ENCODE results near the gene MREG. TPM values are rescaled to one million over a fixed set of nuclear protein-coding genes. Genes with fewer than 3 reads are reported as not detected.
"Not testable (repeated sequence)": the region's sequence is repeated elsewhere in the genome, so short reads cannot be mapped to it uniquely, and the experiment has no call there.

MREG gene
- total RNA-seq, 1 donor from 2014 or later: 4.0 TPM

DNA sequence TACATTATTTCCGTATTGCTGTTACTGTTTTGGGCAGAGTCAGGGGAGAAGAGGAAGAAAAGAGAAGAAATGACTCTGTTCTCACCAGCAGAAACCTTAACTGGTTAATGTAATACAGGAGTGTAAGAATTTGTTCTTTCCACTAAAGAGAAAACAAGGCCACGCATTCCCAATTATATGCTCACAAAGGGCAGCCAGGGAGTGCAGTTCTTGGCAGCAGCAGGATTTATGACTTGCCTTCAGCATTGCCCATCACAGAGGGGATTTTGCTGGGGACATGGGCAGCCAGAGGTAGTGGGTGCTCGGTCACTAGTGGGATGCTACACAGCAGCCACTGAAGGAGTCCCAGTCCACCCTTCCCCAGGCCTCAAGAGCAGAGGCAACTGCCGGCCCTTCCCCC, 18.4 kb downstream of the MREG start:
- Mint-ChIP-seq H3K9me3 (ENCODE audit: unreplicated experiment) (peaks cover 18% of the 10 kb centered on the region), H3K27ac (ENCODE audit: unreplicated experiment) (no peak overlapping the region), H3K4me3 (ENCODE audit: unreplicated experiment) (no peak overlapping the region), H3K4me1 (ENCODE audit: unreplicated experiment) (no peaks in the 10 kb centered on the region), H3K27me3 (ENCODE audit: unreplicated experiment) (no peaks in the 10 kb centered on the region), H3K36me3 (ENCODE audit: unreplicated experiment) (peaks cover 23% of the 10 kb centered on the region)
- TF ChIP-seq, protein P1, sequence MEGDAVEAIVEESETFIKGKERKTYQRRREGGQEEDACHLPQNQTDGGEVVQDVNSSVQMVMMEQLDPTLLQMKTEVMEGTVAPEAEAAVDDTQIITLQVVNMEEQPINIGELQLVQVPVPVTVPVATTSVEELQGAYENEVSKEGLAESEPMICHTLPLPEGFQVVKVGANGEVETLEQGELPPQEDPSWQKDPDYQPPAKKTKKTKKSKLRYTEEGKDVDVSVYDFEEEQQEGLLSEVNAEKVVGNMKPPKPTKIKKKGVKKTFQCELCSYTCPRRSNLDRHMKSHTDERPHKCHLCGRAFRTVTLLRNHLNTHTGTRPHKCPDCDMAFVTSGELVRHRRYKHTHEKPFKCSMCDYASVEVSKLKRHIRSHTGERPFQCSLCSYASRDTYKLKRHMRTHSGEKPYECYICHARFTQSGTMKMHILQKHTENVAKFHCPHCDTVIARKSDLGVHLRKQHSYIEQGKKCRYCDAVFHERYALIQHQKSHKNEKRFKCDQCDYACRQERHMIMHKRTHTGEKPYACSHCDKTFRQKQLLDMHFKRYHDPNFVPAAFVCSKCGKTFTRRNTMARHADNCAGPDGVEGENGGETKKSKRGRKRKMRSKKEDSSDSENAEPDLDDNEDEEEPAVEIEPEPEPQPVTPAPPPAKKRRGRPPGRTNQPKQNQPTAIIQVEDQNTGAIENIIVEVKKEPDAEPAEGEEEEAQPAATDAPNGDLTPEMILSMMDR (IDR thresholded peaks at IDR 0.05): no peak
- no peak for DNase-seq (ENCODE audit: extremely low spot score, unreplicated experiment)

DNA sequence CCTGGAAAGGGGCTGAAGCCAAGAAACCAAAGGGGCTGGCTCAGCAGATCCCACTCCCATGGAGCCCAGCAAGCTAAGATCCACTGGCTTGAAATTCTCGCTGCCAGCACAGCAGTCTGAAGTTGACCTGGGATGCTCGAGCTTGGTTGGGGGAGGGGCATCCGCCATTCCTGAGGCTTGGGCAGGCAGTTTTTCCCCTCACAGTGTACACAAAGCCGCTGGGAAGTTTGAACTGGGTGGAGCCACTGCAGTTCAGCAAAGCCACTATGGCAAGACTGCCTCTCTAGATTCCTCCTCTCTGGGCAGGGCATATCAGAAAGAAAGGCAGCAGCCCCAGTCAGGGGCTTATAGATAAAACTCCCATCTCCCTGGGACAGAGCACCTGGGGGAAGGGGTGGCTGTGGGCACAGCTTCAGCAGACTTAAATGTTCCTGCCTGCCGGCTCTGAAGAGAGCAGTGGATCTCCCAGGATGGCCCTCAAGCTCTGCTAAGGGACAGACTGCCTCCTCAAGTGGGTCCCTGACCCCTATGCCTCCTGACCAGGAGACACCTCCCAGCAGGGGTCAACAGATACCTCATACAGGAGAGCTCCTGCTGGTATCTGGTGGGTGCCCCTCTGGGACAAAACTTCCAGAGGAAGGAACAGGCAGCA, 24.7 kb downstream of the MREG start:
- H3K4me1 Mint-ChIP-seq (ENCODE audit: unreplicated experiment); H3K4me3 Mint-ChIP-seq (ENCODE audit: unreplicated experiment); DNase-seq (ENCODE audit: extremely low spot score, unreplicated experiment); H3K27ac Mint-ChIP-seq (ENCODE audit: unreplicated experiment); H3K27me3 Mint-ChIP-seq (ENCODE audit: unreplicated experiment): not testable (repeated sequence)
- H3K9me3 Mint-ChIP-seq (ENCODE audit: unreplicated experiment): peaks cover 27% of the 10 kb centered on the region
- peaks cover 22% of the 10 kb centered on the region for H3K36me3 Mint-ChIP-seq (ENCODE audit: unreplicated experiment)

DNA sequence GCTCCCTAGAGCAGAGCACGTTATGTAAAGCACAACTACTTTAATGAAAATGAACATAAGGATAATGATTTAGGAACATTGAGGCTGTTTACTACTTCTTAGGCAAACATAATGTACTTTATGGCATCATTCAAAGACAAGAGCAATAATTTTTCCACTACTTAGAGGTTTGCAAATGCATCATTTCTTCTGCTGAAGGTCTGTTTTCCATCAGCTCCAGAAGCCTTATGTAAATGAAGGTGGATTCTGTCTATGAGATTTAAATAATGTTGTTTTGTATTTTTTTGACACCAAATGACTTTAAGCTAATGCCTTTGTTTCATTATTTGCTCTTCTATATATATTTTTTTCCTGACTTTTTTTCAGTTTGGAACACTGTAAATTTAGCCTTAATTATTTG, 28.1 kb downstream of the MREG start:
- Mint-ChIP-seq H3K9me3 (ENCODE audit: unreplicated experiment) (peaks cover 12% of the 10 kb centered on the region), H3K27ac (ENCODE audit: unreplicated experiment) (no peak overlapping the region)

DNA sequence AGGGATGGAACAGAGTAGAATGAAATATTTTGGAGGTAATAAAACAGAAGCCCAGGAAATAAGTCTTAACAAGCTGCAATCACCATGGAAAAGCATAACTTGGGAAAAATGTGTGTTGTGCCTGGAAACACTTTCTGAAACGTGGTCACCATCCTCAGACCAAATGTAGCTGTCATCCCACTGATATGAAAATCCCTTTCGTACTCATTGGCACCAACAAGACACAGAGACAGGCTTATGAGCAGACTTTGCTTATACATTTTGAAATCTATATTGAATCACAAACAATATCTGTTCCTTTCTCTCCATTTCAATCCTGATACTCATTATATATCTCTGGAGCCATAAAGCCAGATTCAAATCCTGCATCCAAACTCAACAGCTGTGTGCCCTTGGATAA, 28.7 kb downstream of the MREG start:
- Mint-ChIP-seq H3K4me1 (ENCODE audit: unreplicated experiment) (peaks cover 15% of the 10 kb centered on the region), H3K4me3 (ENCODE audit: unreplicated experiment) (no peak overlapping the region), H3K9me3 (ENCODE audit: unreplicated experiment) (peaks cover 7% of the 10 kb centered on the region), H3K27ac (ENCODE audit: unreplicated experiment) (no peak overlapping the region), H3K27me3 (ENCODE audit: unreplicated experiment) (no peaks in the 10 kb centered on the region), H3K36me3 (ENCODE audit: unreplicated experiment) (no peaks in the 10 kb centered on the region)
- DNase-seq (ENCODE audit: extremely low spot score, unreplicated experiment): no peak
- TF ChIP-seq, protein P1 (IDR thresholded peaks at IDR 0.05): no peak

More for the DNA sequence above, 28.1 kb downstream of the MREG start:
- no peak overlapping the region for H3K4me3 Mint-ChIP-seq (ENCODE audit: unreplicated experiment)
- no peaks in the 10 kb centered on the region for H3K27me3 Mint-ChIP-seq (ENCODE audit: unreplicated experiment)
- no peak for DNase-seq (ENCODE audit: extremely low spot score, unreplicated experiment)
- H3K36me3 Mint-ChIP-seq (ENCODE audit: unreplicated experiment): peaks cover 2% of the 10 kb centered on the region
- TF ChIP-seq, protein P1 (IDR thresholded peaks at IDR 0.05): no peak
- peaks cover 15% of the 10 kb centered on the region for H3K4me1 Mint-ChIP-seq (ENCODE audit: unreplicated experiment)

DNA sequence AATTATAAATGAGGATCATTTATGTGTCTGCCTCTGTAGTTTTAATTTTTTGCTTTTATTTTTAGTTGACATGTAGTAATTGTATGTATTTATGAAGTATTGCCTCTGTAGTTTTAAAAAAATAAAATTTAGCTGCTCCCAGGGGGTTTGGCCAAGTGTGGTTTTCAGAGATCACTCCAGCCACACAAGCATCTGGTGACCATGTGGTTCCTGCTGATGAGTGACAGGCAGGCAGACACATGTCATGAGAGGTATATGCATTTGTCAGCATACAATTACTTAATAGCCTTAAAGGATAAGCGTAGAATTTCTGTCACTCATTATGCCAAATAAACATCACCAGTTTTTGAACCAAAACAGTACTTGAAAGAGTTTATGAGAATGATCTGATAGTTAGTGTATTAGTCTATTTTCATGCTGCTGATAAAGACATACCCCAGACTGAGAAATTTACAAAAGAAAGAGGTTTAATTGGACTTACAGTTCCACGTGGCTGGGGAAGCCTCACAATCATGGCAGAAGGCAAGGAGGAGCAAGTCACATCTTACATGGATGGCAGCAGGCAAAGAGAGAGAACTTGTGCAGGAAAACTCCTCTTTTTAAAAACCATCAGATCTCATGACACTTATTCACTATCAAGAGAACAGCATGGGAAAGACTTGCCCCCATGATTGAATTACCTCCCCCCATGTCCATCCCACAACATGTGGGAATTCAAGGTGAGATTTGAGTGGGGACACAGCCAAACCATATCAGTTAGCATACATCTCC, 29.6 kb downstream of the MREG start:
- TF ChIP-seq, protein P1 (IDR thresholded peaks at IDR 0.05): no peak
- no peak for DNase-seq (ENCODE audit: extremely low spot score, unreplicated experiment)
- Mint-ChIP-seq H3K27me3 (ENCODE audit: unreplicated experiment) (no peaks in the 10 kb centered on the region), H3K27ac (ENCODE audit: unreplicated experiment) (no peak overlapping the region), H3K36me3 (ENCODE audit: unreplicated experiment) (no peaks in the 10 kb centered on the region), H3K9me3 (ENCODE audit: unreplicated experiment) (no peaks in the 10 kb centered on the region), H3K4me3 (ENCODE audit: unreplicated experiment) (no peak overlapping the region), H3K4me1 (ENCODE audit: unreplicated experiment) (peaks cover 15% of the 10 kb centered on the region)
